ENCODE data around the gene TAF3. TPM values are rescaled to one million over a fixed set of nuclear protein-coding genes. Genes with fewer than 3 reads are reported as not detected.

Gene TAF3
- total RNA-seq, 1 donor from 2014 or later, result 2.4 TPM

GRCh38 chr10:7866176-7866575 is 47.9 kb downstream of the TAF3 start:
- FAIRE-seq (no peak), DNase-seq (ENCODE audit: low spot score in 2 of 2) (no peak)

GRCh38 chr10:7872041-7872442 is 53.7 kb downstream of the TAF3 start:
- DNase-seq (ENCODE audit: low spot score in 2 of 2), result peak in 1 of 2 donors; percentile 12

GRCh38 chr10:7874864-7875263 is 56.6 kb downstream of the TAF3 start:
- DNase-seq (ENCODE audit: low spot score in 2 of 2) (no peak), FAIRE-seq (peak; percentile 28)

More at GRCh38 chr10:7872041-7872442, 53.7 kb downstream of the TAF3 start:
- FAIRE-seq, result peak; percentile 97

DNA sequence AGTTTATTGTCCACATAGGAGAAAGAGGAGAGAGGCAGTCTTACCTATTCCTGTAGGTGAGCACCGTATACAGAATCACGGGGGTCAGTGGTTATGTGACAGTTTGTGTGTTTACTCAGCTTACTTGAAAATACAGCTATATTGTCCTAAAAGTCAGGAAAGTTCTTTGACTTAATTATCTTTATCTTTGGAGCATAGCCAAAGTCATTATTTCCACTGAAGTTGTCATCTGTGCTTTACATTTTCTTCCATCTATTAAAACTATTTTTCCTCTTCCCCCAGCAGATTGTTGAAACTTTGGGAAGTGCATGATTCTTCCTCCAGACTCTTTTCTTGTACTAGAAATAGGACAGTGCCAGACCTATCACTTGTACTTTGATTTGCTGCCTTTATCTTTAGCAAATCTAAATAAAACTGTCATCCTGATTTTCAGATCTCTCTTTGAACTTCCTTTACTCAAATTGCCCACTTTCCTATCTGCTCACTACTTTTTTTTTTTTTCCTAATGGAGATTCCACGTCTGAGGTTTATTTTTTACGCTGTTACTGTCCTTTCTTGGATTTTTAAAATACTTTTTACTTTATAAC is 58.3 kb downstream of the TAF3 start:
- no peak for DNase-seq (ENCODE audit: low spot score in 2 of 2)
- FAIRE-seq, result peak; percentile 39

DNA sequence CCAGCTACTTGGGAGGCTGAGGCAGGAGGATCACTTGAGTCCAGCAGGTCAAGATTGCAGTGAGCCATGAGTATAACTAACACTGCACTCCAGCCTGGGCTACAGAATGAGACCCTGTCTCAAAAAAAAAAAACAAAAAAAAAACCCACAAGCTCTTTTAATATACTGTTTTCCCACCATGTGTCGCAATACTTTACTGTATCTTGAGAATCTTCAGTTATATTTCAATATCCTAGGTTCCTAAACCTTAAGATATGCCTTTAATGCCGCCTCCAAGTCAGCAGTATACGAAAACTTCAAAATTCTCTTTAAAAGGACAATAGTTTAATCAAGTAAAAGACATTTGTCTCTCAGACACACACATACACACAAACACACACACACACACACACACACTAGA is 62.8 kb downstream of the TAF3 start:
- DNase-seq (ENCODE audit: low spot score in 2 of 2) (no peak), FAIRE-seq (no peak)

GRCh38 chr10:7886056-7886455 is 67.8 kb downstream of the TAF3 start:
- FAIRE-seq, result no peak

DNA sequence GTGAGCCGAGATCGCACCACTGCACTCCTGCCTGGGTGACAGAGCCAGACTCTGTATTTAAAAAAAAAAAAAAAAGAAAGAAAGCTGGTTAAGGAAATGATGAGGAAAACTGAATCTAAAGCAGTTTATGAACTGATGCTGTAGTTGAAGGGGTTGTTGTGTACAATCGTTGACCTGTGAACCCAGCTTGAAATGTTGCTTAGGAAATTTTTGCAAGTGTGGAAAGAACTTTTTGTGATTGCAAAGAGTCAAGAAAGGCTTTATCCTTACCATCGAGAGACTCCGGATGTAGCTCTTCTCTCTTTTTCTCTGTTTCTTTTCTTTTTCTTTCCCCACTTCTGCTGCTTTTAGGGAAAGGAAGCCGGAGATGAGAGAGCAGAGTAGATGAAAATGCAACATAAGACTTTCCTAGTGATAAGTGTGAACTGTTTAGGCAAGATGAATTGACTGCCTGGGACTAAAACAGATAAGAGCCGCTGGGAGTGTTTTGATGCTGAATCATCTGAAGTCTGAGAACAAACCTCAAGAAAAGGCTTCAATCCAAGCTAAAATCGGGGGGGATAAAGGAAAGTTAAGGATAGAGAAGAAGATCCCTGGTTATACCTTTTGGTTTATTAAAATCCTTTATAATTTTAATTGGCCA is 69.0 kb downstream of the TAF3 start:
- DNase-seq (ENCODE audit: low spot score in 2 of 2), result no peak
- no peak for FAIRE-seq

More at GRCh38 chr10:7886056-7886455, 67.8 kb downstream of the TAF3 start:
- no peak for DNase-seq (ENCODE audit: low spot score in 2 of 2)

- no peak for FAIRE-seq
- DNase-seq (ENCODE audit: low spot score in 2 of 2), result no peak
Measured at GRCh38 chr10:7889947-7890542, 71.7 kb downstream of the TAF3 start.

DNA sequence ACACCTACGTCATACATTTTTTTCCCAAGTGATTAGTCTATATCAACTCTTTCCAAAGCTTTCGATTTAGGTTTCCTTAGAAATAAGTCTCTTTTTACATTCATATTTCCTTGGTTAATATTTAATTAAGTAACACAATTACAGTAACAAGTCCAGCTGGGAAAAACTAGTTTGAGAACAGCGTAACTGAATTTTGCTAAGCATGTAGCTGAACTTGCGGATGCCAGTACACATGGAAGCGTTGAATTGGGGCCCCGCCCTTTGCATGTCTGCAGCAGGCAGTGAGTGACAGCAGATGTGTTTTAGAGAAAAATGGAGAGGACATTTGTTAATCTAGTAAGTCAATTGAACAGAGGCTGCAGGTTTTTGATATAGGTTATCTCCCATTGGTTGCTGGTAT is 72.5 kb downstream of the TAF3 start:
- DNase-seq (ENCODE audit: low spot score in 2 of 2) (no peak), FAIRE-seq (no peak)

DNA sequence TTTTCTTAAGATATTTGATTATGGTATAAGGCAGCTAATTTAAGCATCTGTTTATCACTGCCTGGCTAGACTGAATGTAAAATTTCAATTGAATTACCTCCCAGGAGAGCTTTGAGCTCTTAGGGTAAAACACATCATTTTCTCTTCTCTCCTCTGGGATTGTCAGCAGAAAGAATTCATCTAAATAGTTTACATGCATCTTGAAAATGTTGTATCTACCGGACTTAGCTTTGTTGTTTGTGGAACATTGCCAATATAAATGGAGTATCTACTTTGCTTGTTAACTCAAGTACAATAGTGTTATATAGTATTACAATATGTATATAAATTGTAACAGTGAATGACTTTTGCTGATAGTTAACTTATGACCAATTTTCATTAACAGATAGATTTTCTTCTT is 73.3 kb downstream of the TAF3 start:
- peak; percentile 82 for FAIRE-seq
- no peak for DNase-seq (ENCODE audit: low spot score in 2 of 2)

DNA sequence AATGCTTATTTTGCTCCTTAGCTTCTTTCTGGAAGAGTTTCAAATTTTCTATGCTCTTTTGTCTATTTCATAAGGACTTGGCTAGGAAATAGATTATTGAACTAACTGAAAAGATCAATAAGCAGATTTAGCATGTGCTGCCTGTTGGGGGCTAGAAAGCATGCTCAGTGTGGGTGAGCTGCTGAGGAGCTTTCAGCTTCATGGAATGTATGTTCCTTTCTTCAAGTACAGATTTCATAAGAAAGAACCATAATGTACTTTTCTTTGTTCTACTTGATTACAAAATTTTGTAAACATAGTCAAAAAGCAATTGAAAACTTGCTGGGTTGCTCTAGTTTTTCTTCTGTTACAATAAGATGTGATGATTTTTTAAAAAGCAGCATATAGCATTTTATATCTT is 73.8 kb downstream of the TAF3 start:
- FAIRE-seq (no peak), DNase-seq (ENCODE audit: low spot score in 2 of 2) (no peak)

GRCh38 chr10:7895699-7896090 is 77.4 kb downstream of the TAF3 start:
- no peak for FAIRE-seq
- no peak for DNase-seq (ENCODE audit: low spot score in 2 of 2)

DNA sequence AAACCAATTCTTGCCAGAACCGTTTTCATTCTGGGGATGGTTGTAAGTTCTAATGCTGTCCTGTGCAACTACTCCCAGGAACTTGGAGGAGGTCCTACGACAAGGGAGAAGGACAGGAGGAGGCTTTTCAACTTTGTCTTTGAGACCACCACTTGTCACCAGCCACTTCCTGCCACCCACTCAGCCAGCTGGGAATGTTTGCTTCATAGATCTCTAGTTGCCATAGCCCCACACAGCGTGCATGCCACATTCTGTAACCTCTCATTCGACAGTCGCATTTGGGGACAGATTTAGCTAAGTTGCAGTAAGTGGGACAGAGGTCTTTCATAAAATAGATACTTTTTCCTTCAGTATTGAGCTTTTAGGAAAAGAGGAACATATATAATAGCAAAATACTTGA is 78.0 kb downstream of the TAF3 start:
- no peak for DNase-seq (ENCODE audit: low spot score in 2 of 2)

DNA sequence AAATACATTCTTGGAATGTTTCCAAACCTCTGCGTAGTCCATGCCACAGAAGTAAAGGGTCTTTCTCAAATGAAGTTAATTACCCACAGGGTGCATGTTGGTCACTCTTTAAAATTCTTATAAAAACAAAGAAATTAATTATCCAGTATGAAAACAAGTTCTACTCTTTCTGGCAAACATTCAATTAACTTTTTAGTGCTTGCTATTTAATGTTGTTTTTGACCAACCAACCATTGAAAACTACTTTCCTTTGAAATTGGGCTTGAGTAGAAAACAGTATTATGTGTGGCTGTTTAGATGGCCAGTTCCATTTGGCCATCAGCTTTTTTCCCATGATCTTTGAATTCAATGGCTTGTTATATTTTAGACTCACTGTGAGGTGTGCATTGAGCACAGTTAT is 83.0 kb downstream of the TAF3 start:
- no peak for DNase-seq (ENCODE audit: low spot score in 2 of 2)
- no peak for FAIRE-seq

More for the DNA sequence above, 78.0 kb downstream of the TAF3 start:
- no peak for FAIRE-seq

DNA sequence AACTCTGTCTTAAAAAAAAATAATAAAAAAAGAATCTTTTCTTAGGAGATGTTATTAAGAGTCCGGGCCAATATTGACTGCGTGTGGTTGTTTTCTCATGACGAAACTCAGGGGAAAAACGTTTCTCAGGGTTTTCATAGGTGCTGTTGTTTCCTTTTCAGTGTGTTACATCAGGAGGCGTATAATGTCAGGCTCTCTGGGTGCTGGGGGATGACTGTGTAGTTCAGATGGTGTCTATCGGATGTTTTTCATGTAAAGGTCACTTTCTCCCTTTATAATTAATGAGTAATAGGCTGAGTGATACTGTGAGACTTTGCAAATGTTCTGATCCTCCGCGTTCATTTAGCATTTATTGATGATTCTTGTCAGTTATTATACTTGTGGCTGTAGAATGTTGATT is 84.1 kb downstream of the TAF3 start:
- FAIRE-seq, result no peak
- DNase-seq (ENCODE audit: low spot score in 2 of 2), result no peak

DNA sequence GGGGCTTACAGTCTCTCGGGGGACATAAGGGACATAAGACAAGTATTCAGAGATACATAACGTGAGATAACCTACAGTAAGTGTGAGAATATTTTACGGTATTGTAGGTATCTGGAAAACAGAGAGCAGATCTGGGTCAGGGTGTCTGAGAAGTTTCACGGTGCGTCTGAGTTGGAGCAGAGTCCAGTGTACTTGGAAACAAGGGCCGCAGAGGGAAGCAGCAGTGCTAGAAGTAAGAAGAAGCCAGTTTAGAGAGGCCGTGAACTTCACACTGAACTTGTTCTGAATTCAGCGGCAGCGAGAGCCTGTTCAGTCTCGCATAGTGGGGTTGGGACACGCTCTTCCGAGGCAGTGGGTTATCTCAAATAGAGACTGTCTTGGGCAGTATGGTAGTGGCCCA is 85.5 kb downstream of the TAF3 start:
- FAIRE-seq, result no peak

GRCh38 chr10:7906128-7906527 is 87.8 kb downstream of the TAF3 start:
- FAIRE-seq, result no peak
- no peak for DNase-seq (ENCODE audit: low spot score in 2 of 2)

More for the DNA sequence above, 85.5 kb downstream of the TAF3 start:
- no peak for DNase-seq (ENCODE audit: low spot score in 2 of 2)

GRCh38 chr10:7908541-7909210 is 90.4 kb downstream of the TAF3 start:
- no peak for DNase-seq (ENCODE audit: low spot score in 2 of 2)
- FAIRE-seq, result no peak

GRCh38 chr10:7913126-7913872 is 95.0 kb downstream of the TAF3 start:
- no peak for FAIRE-seq
- no peak for DNase-seq (ENCODE audit: low spot score in 2 of 2)

DNA sequence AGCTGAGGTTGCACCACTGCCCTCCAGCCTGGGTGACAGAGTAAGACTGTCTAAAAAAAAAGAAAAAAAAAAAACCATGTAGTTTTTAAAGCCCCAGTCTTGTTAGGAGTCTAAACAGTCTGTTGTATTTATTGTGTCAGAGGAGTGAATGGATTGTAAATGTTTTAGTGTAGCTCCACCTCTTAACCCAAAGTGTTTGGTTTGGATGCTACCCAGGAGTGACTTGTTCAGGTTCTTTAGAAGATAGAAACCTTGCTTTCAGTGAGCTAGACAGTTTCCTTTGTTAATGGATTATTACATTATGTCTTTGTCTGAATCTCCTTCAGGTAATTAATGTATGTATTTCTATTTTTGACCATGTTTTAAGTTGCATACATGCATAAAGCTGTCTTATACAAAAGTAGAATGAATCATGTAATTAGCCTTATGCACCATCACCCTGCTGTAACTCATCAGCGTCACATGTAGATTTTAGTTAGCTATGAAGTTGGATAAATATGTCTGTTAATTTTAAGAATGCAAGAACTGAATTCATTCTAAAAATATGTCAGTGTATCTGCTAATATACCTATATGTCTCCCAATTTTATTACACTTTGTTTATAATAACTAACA is 97.7 kb downstream of the TAF3 start:
- no peak for FAIRE-seq
- no peak for DNase-seq (ENCODE audit: low spot score in 2 of 2)

Data from frontal cortex (tissue), 4 donors.